Epithelial cell of esophagus (primary cell): ENCODE measurements around the gene TK2.
"Not testable (repeated sequence)": the region's sequence is repeated elsewhere in the genome, so short reads cannot be mapped to it uniquely, and the experiment has no call there.

Experiments
- DNase-seq: peaks from one replicate; pipeline ENCODE4 v3.0.0; 2010; ENCODE audit warnings: low read depth
- H3K4me3 ChIP-seq: 2 replicates; pipeline ENCODE4 v1.5.1; 2011; ENCODE audit warnings: mild to moderate bottlenecking, low read length, control low read depth
- CTCF ChIP-seq: IDR thresholded peaks from 2 replicates; pipeline ENCODE4 v1.5.1; 2011; ENCODE audit warnings: low read depth, mild to moderate bottlenecking, low read length, control low read depth, inconsistent platforms; ENCODE audit not compliant: insufficient read depth; ENCODE audit errors: missing control alignments

Gene TK2

GRCh38 chr16:66572356-66572755 lies 22.4 kb upstream of the TK2 start:
- no peak overlapping the region for H3K4me3 ChIP-seq
- DNase-seq = no peak
- TF ChIP-seq CTCF = no peak

- H3K4me3 ChIP-seq = no peak overlapping the region
- peak; percentile 75 for DNase-seq
- no peak for TF ChIP-seq CTCF
Observed at GRCh38 chr16:66569827-66570405, 20.0 kb upstream of the TK2 start.

GRCh38 chr16:66569131-66569530 lies 19.2 kb upstream of the TK2 start:
- TF ChIP-seq CTCF = no peak
- no peak overlapping the region for H3K4me3 ChIP-seq
- peak; percentile 27 for DNase-seq

- H3K4me3 ChIP-seq = no peak overlapping the region
- TF ChIP-seq CTCF = no peak
- DNase-seq = peak; percentile 17
Observed at GRCh38 chr16:66568355-66568754, 18.4 kb upstream of the TK2 start.

GRCh38 chr16:66567270-66567669 lies 17.3 kb upstream of the TK2 start:
- DNase-seq, H3K4me3 ChIP-seq: not testable (repeated sequence)

- TF ChIP-seq CTCF = no peak
- H3K4me3 ChIP-seq = no peak within 1 kb of the TSS
- no peak for DNase-seq
Observed at GRCh38 chr16:66566051-66566901, 16.4 kb upstream of the TK2 start, which contains the start of gene CMTM1. CMTM1 (plus strand) TSS chr16:66566439; CDS start chr16:66566514, 75 bp downstream.

- DNase-seq = no peak
- no peak for TF ChIP-seq CTCF
- H3K4me3 ChIP-seq = no peak overlapping the region
Observed at GRCh38 chr16:66563574-66564334, 13.8 kb upstream of the TK2 start.
